Measurements from ENCODE around the gene KRT222.

The KRT222 gene

DNA sequence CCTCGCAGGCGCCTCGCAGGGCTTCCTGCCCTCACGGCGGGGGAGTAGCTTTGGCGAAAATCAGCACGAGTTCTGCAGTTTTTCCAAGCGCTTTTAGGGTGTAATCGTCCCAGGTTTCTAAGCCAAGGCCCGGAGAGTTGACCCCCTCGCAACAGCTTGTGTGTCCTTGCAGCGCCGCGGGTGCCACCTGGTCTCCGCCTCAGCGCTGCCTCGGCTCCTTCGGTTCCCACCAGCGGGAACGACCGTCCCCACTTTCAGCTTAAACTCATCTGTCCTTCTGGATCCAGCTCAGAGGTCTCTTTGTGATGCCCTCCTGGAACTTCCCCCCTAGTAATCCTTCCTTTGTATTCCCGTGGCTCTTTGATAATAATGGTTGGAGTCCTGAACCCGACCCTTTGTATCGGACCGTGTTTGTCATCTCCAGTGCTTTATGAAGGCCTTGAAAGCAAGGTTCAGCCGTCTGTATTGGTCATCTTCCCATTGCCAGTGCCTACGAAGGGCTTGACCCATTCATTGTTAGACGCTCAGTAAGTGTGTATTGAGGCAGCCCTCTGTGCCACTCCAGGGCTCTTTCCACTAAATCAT, 16.5 kb downstream of the KRT222 start:
- DNase-seq: no peak

DNA sequence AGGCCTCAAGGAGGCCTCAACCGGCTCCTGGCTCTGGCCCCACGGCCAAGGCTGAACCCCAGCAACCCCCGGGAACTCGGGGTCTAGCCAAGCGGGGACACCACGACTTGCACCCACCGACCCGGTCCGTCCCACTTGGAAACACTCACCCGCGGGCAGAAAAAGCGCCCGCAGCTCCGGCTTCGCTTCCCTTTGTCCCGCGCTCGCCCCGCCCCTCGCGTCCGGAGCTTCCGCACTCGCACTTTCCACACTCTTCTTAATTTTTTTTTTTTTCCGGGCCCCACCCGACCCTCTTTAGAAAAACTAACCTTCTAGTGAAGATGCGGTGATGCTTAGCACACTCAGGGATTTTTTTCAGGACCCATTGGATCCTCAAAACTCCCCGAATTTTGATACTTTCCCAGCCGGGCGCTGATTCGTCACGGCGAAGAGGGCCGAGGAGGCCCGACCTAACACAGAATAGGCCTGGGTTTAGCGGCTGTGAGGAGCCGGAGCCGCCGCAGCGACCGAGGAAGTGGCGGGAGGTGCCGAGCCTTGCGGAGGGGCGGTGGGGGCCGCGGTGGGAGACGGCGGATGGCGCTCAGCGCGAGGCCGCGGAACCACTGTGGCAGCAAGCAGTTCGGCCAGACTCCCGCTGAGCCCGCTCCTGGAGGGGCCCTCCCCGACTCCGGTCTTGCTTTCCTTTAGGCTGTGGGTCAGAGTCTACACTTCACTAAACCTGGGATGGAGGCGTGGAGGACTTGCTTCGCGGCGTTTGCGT, 17.2 kb downstream of the KRT222 start, which contains the start of gene SMARCE1:
Gene SMARCE1, minus strand, starts transcription at position 195 of the 760 bp plus-strand sequence. CDS start 2,016 bp downstream, outside the sequence.
- DNase-seq: peak; percentile 80 to 82

- DNase-seq: no peak
Measured at GRCh38 chr17:40646791-40647623, 18.0 kb downstream of the KRT222 start.

DNA sequence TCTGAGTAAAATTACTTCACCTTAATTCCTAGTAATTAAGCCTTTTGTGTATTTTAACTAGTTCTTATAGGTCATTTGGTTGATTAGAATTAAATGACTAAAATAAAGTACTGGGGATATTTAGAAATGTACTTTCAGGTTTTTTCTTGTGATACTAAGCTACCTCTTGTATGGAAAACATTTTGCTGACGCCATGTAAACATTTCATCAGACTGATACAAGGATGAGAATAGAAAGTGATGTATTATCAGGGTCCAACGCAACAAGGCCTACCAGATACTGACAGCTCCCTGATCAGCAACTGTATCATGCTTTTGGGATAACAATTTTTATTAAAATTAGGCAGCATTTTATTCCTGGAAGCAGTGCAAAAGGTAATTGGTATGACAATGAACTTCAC, 19.0 kb downstream of the KRT222 start:
- no peak for DNase-seq

DNA sequence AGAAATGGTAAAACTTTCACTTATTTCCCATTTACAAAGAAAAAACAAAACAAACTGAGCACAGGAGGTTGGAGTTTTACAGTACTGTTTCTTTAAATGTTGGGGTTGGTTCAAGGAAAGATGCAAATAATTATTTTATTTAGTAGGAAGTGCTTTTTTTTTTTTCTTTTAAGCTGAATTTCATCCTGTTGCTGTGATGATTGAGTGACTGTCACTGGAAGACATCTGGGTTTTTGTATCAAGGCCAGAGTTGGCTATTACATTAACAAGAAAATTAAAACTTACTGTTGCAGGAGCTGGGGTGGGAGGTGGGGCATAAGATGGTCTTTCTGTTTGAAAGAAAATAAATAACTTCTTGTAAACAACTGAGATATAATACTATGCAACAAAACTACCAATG, 19.7 kb downstream of the KRT222 start:
- DNase-seq: no peak

DNA sequence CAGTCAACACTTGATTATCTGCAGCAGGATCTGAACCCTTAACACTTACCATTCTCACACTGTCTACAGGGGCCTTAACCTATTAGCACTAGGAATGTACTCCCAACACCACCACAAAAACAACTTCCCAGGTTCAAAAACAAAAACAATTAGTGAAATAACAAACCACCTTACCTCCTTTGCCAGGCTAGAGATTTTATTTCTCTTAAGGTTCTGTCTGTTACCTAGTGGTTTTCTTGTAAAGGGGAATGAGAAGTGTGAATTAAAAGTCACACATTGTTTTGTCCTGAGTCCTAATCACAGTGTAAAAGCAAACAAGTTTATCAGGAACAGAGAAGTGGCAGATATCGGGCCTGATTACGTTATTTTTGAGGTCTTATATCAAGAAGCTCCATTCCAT, 27.0 kb downstream of the KRT222 start:
- no peak for DNase-seq

- no peak for DNase-seq
Measured at GRCh38 chr17:40633871-40634270, 31.1 kb downstream of the KRT222 start.

- no peak for DNase-seq
Measured at GRCh38 chr17:40632216-40632615, 32.8 kb downstream of the KRT222 start.

DNA sequence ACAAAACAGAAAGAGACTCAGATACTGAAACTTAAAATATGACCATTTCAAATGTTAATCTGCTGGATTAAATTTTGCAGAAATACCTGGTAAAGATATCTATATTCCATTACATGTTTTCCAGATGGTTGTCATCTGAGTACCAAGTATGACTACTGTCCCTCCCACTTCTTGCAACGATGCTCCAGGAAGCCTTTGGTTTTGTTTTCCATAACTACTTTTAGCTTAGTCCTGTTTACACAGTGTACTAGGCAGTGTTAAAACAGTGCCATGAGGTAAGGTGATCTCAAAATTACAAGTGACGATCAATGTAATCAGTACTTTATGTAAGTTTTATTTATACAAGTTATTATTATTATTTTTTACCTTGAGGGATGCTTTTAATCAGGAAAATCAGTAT, 35.1 kb downstream of the KRT222 start:
- DNase-seq: no peak

GRCh38 chr17:40625311-40625710, 39.7 kb downstream of the KRT222 start:
- no peak for DNase-seq

- DNase-seq: no peak
Measured at GRCh38 chr17:40623419-40624210, 41.4 kb downstream of the KRT222 start.

GRCh38 chr17:40622509-40622928, 42.5 kb downstream of the KRT222 start:
- no peak for DNase-seq

DNA sequence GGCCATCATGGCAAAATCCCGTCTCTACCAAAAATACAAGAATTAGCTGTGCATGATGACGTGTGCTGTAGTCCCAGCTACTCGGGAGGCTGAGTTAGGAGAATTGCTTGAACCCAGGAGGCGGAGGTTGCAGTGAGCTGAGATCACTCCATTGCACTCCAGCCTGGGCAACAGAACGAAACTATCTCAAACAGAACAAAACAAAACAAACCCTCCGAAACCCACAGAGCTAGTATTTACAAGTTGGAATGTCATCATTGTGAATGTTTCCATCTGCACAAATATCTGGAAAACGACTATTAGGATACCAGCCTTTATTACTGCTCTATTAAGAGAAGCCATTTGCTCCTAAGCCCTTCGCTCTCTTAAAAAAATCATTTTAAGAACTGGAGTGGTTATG, 43.4 kb downstream of the KRT222 start:
- no peak for DNase-seq

DNA sequence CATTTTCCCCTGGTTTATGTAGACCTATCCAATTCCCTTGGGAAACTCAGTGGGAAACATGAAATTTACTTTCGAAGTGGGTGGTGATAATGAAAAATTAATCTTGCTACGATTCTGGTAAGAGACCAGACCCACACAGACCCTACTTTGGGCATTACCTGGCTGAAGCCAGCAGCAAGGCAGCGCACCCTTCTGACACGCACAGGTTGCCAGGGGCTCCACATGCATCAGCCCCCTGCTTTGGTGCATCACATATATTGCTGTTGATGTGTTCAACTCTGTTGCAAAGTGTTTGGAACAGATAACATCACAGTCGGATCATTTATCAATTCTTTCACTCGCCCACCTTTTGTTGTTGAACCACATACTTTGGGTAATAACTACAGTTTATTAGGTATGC, 44.0 kb downstream of the KRT222 start:
- DNase-seq: no peak

DNA sequence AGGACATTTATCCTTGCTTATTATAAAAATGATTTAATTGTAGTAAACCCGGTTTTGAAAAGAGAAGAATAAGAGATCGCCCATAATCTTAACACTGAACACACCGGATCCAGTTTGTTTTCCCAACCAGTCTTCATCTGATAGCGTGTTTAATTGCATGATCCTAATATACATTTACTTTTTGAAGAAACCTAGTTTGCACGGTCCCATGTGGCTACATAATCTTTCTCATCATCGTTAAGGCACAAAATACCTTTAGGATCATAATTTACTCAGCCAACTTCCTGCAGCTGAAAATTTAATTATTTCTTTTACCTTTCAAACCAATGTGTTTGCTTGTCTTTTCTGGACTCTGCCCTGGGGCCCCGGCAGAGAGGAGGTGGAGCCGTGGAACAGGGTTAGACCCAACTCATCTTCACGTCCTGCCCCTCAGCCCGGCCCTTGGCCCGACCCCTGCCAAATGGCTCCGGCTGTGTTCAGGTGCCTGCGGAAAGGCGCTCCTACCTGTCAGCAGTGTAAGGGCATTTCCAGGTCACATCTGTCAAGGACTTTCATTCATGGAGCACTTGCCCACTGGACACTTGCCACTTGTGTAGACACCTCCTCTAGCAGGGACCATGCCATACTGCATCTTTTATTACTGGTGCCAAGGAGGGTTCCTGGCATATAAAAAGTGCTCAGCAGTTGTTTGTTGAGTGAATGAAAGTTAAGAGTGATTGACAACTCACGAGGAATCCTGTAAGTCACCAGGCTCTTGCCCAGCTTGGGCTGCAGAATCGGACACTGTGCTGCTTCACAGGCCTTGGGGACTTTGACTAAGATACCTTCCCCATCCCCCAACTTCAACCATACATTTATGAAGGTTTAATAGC, 46.0 kb downstream of the KRT222 start:
- DNase-seq: no peak

DNA sequence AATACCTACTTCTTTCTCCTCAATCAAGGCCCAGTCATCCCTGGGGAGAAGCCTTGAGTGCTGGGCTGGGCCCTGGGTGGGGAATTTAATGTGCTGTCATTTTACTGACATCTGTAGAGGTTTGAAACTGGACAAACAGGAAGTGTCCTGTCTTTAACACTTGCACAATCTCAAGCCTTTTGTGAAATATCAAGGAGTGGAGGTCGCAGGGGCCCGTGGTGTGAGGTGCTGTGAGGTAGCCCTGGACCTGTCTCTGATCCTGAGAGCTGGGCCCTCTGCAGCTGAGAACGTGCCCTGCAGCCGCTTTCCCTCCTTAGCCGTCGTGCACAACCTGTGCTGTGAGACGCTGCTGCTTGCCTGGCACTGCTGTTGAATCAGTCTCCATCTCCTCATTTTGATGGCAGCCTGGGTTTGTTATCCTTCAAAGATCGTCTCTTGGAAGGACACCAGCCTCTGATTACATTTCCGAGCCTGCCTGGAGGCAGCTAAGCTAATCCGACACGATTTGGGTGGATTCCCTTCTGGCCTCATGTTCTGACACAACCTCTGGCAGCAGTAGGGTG, 47.2 kb downstream of the KRT222 start:
- DNase-seq: no peak

DNA sequence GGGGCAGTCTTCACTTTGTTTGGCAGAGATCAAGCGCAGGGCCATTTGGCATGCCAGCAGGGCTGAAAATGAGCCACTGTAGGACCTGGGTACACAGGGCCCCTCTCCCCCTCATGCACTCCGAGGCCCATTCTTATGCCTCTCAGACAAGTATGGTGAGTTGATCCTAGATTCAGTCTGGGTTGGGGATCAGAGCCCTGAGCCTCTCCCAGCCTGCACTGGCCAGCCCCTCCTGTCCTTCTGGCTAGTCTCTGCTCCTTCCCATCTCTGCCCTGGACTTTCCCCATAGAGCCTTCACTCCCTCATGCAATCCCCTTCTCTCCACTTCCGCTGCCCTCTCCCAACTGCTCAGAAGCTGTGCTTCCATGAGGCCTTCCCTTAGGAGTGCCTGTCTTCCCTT, 48.4 kb downstream of the KRT222 start:
- DNase-seq: no peak

GRCh38 chr17:40615841-40616476, 49.0 kb downstream of the KRT222 start:
- DNase-seq: no peak

DNA sequence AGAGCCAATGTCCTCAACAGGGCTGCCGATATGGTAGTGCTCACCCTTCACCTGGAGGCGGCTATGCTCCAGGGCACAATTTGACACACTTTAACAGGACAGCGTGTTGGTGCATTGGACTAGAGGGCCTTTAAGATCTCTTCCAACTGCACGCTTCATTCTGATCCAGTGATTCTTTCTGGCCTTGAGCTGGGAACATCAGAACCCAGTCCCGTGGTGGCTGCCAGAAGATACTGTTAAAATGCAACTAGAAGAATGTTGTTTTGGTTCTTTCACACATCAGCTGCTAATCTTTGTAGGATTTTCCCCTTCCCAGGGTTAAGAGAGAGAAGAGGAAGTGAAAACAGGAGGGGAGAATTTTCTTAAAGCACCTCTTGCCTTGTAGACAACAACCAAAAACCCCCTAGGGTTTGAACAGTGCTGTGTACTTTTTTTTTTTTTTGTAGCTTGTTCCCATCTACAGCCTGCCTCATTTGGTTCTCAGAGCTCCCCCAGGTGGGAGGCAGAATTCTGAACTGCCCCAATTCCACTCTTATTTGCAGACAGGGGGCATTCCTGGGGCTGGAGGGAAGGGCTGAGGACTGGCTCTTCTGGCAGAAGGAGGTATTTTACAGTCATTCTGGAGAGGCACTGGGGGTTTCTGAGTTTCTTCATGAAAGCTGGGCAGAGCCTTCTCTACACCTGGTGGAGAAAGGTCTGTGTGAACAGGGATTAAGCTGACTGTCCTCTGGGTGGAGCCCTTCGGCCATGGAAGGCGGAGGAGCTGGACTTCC, 49.7 kb downstream of the KRT222 start:
- peak in 1 of 2 experiments; percentile 55 for DNase-seq

GRCh38 chr17:40614431-40615067, 50.4 kb downstream of the KRT222 start:
- DNase-seq: peak in 1 of 2 experiments; percentile 56

All from activated T-cell treated with anti-CD3 and anti-CD28 coated beads, Interleukin-2, amount 50 U/mL, for 48 hours (primary cell).